H9 (cell line): ENCODE results near the gene PCDH18. TPM values are rescaled to one million over a fixed set of nuclear protein-coding genes. Genes with fewer than 3 reads are reported as not detected.

Experiments used
- DNase-seq: peaks from one replicate; pipeline ENCODE4 v3.0.0-alpha.2; 2017
- H2AFZ ChIP-seq: one replicate; pipeline ENCODE4 v1.6.1; 2013; ENCODE audit warnings: mild to moderate bottlenecking, low read length, control low read depth, moderate library complexity
- H2AK5ac ChIP-seq: 2 replicates; pipeline ENCODE4 v1.6.1; 2013; ENCODE audit warnings: low read length, control low read depth, mixed read lengths; ENCODE audit not compliant: insufficient read length
- H2BK120ac ChIP-seq: one replicate; pipeline ENCODE4 v1.6.1; 2013; ENCODE audit warnings: low read depth, mild to moderate bottlenecking, low read length, control low read depth, inconsistent platforms; ENCODE audit not compliant: poor library complexity, severe bottlenecking
- H2BK12ac ChIP-seq: 2 replicates; pipeline ENCODE4 v1.6.1; 2013; ENCODE audit warnings: low read length, control low read depth, mixed read lengths, low read depth; ENCODE audit not compliant: insufficient read length
- H2BK15ac ChIP-seq: 2 replicates; pipeline ENCODE4 v1.6.1; 2013; ENCODE audit warnings: low read depth, low read length, control low read depth
- H2BK20ac ChIP-seq: one replicate; pipeline ENCODE4 v1.6.1; 2013; ENCODE audit warnings: low read depth, mild to moderate bottlenecking, low read length, control low read depth, inconsistent platforms; ENCODE audit not compliant: poor library complexity, severe bottlenecking
- H2BK5ac ChIP-seq: 2 replicates; pipeline ENCODE4 v1.6.1; 2013; ENCODE audit warnings: low read length, control low read depth, mixed read lengths; ENCODE audit not compliant: insufficient read length
- H3K14ac ChIP-seq: 2 replicates; pipeline ENCODE4 v1.6.1; 2013; ENCODE audit warnings: low read length, control low read depth; ENCODE audit not compliant: insufficient read depth
- H3K18ac ChIP-seq: 2 replicates; pipeline ENCODE4 v1.6.1; 2013; ENCODE audit warnings: low read depth, mild to moderate bottlenecking, mixed read lengths, low read length, control low read depth; ENCODE audit not compliant: insufficient read length
- H3K23ac ChIP-seq: 2 replicates; pipeline ENCODE4 v1.6.1; 2013; ENCODE audit warnings: low read length, control low read depth, mixed read lengths, low read depth; ENCODE audit not compliant: insufficient read length
- H3K23me2 ChIP-seq: 2 replicates; pipeline ENCODE4 v1.6.1; 2013; ENCODE audit warnings: low read depth, mild to moderate bottlenecking, mixed read lengths, low read length, control low read depth; ENCODE audit not compliant: insufficient read length, poor library complexity, severe bottlenecking
- H3K27ac ChIP-seq: 2 replicates; pipeline ENCODE4 v1.5.1; 2013; ENCODE audit warnings: low read length, control low read depth, mixed read lengths, low read depth; ENCODE audit not compliant: insufficient read length
- H3K27me3 ChIP-seq: 2 replicates; pipeline ENCODE4 v1.6.1; 2013; ENCODE audit warnings: low read length, control low read depth, inconsistent platforms; ENCODE audit not compliant: insufficient read depth
- H3K4ac ChIP-seq: 2 replicates; pipeline ENCODE4 v1.6.1; 2013; ENCODE audit warnings: low read depth, mild to moderate bottlenecking, control low read depth, inconsistent platforms, low read length, moderate library complexity
- H3K4me1 ChIP-seq: 2 replicates; pipeline ENCODE4 v1.6.1; 2013; ENCODE audit warnings: low read length, control low read depth, inconsistent platforms; ENCODE audit not compliant: insufficient read depth
- H3K4me2 ChIP-seq: 2 replicates; pipeline ENCODE4 v1.6.1; 2013; ENCODE audit warnings: low read length, control low read depth, mixed read lengths; ENCODE audit not compliant: insufficient read length, insufficient read depth
- H3K56ac ChIP-seq: 2 replicates; pipeline ENCODE4 v1.6.1; 2013; ENCODE audit warnings: low read depth, mild to moderate bottlenecking, mixed read lengths, low read length, control low read depth; ENCODE audit not compliant: insufficient read length
- H3K79me1 ChIP-seq: 2 replicates; pipeline ENCODE4 v1.6.1; 2013; ENCODE audit warnings: low read depth, mild to moderate bottlenecking, moderate library complexity, low read length, control low read depth, inconsistent platforms; ENCODE audit not compliant: insufficient read depth, poor library complexity, severe bottlenecking
- H3K79me2 ChIP-seq: 2 replicates; pipeline ENCODE4 v1.6.1; 2013; ENCODE audit warnings: low read length, control low read depth, inconsistent platforms; ENCODE audit not compliant: insufficient read depth
- H3K9ac ChIP-seq: 2 replicates; pipeline ENCODE4 v1.6.1; 2013; ENCODE audit warnings: low read length, control low read depth, mixed read lengths; ENCODE audit not compliant: insufficient read length; ENCODE audit errors: extremely low read depth
- H3K9me3 ChIP-seq: one replicate; pipeline ENCODE4 v1.6.1; 2013; ENCODE audit warnings: low read depth, low read length, inconsistent platforms; ENCODE audit not compliant: control insufficient read depth
- H3T11ph ChIP-seq: one replicate; pipeline ENCODE4 v1.6.1; 2013; ENCODE audit warnings: mild to moderate bottlenecking, low read length, control low read depth, inconsistent platforms
- H4K20me1 ChIP-seq: one replicate; pipeline ENCODE4 v1.6.1; 2013; ENCODE audit not compliant: control insufficient read depth, insufficient read length, insufficient read depth
- H4K5ac ChIP-seq: 2 replicates; pipeline ENCODE4 v1.6.1; 2013; ENCODE audit warnings: low read depth, mild to moderate bottlenecking, mixed read lengths, low read length, control low read depth; ENCODE audit not compliant: insufficient read length
- H4K8ac ChIP-seq: replicated peaks from 2 replicates; pipeline ENCODE4 v1.6.1; 2013; ENCODE audit warnings: low read length, control low read depth, mixed read lengths, low read depth; ENCODE audit not compliant: insufficient read length
- H4K91ac ChIP-seq: 2 replicates; pipeline ENCODE4 v1.6.1; 2013; ENCODE audit warnings: low read depth, mild to moderate bottlenecking, moderate library complexity, mixed read lengths, low read length, control low read depth; ENCODE audit not compliant: insufficient read length
- H3K27ac Mint-ChIP-seq, 3 experiments: 2 replicates in 2 of 3; 3 replicates in 1 of 3; pipeline ENCODE4 v1.8.0; 2020 to 2021; ENCODE audit warnings: mixed read lengths in 3 of 3, mild to moderate bottlenecking in 1 of 3, moderate library complexity in 1 of 3
- H3K27me3 Mint-ChIP-seq: 2 replicates; pipeline ENCODE4 v1.8.0; 2021; ENCODE audit warnings: low read depth, mild to moderate bottlenecking, moderate library complexity, mixed read lengths
- H3K36me3 Mint-ChIP-seq, 3 experiments: 2 replicates in 2 of 3; 3 replicates in 1 of 3; pipeline ENCODE4 v1.8.0; 2020 to 2021; ENCODE audit warnings: low read depth in 3 of 3, mixed read lengths in 3 of 3; ENCODE audit not compliant: insufficient read depth in 1 of 3
- H3K4me1 Mint-ChIP-seq, 2 experiments: 2 replicates each; pipeline ENCODE4 v1.8.0; 2020; ENCODE audit warnings: mixed read lengths in 2 of 2
- H3K4me3 Mint-ChIP-seq, 2 experiments: 2 replicates in 1 of 2; 3 replicates in 1 of 2; pipeline ENCODE4 v1.8.0; 2020 to 2021; ENCODE audit warnings: mild to moderate bottlenecking in 2 of 2, mixed read lengths in 2 of 2, moderate library complexity in 1 of 2
- H3K9me3 Mint-ChIP-seq, 2 experiments: 2 replicates in 1 of 2; 3 replicates in 1 of 2; pipeline ENCODE4 v1.8.0; 2020; ENCODE audit warnings: mild to moderate bottlenecking in 2 of 2, mixed read lengths in 2 of 2, moderate library complexity in 1 of 2
- WGBS: extraction: QIAGEN DNeasy Blood & Tissue Kit; methylation state at CpG from one replicate; pipeline ENCODE4 v1.1.7; 2013; ENCODE audit warnings: missing lambda C conversion rate, low lambda C conversion rate, mixed read lengths; ENCODE audit not compliant: insufficient read length; ENCODE audit errors: extremely low coverage; 5-methylcytosine and 5-hydroxymethylcytosine counted together
- total RNA-seq: library from RNA; stranded (reverse); gene quantifications from 2 replicates; pipeline ENCODE4 v1.2.1, GENCODE V29; 2021
- TF ChIP-seq, protein P1 (sequence below): fragments of 200-600 bp; sonication (generic); conservative IDR thresholded peaks from 3 replicates; pipeline ENCODE4 v1.8.0; 2021; ENCODE audit warnings: antibody characterized with exemption, mild to moderate bottlenecking

The PCDH18 gene
- total RNA-seq, 1 experiment from 2014 or later = 60.7 TPM

DNA sequence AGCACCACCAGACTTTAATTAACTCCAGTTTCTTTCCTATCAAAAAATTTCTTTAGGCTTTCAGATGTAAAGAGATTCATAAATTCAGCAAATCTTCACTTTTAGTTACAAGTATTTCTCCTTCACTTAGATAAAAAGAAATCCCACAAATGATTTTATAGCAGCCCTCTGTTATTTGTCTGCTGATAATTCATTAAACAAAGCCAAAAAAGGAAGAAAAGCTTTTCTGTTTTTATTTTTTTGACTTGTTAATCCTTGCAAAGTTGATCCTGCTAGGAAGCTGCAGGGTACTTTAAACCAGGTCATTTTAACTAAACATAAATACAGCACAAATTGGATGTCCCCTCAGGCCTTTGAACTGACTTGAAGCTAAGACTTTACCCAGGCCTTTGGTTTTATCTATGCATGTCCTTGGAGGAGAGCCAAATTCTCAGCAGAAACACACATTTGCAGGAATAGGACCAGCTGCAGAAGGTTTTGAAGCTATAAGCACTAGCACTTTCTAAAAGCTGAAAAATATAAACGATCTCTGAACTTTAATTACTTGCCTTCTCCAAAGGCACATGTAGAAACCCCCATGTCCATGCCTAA lies 57.5 kb downstream of the PCDH18 start:
- H2AFZ ChIP-seq = no peak overlapping the region
- no peak overlapping the region for H2BK12ac ChIP-seq
- no peak overlapping the region for H2BK20ac ChIP-seq
- no peak overlapping the region for H4K91ac ChIP-seq
- no peak for DNase-seq
- no CpG with 5 or more reads among the region's 1 CpG for WGBS
- peaks cover 0 to 17% (median 4%) of the 10 kb centered on the region in 3 experiments; a peak in 5 of 7 replicates for H3K36me3 Mint-ChIP-seq
- no peaks in the 10 kb centered on the region for H4K20me1 ChIP-seq
- H3K27ac Mint-ChIP-seq = no peak overlapping the region
- no peak overlapping the region for H3K4me2 ChIP-seq
- no peak overlapping the region for H4K8ac ChIP-seq
- H3K27me3 Mint-ChIP-seq = peaks cover 2% of the 10 kb centered on the region; the same call in 1 of the 2 replicates
- H2BK15ac ChIP-seq = no peak overlapping the region
- H3K4me3 Mint-ChIP-seq = no peak overlapping the region
- no peak overlapping the region for H3K14ac ChIP-seq
- no peak overlapping the region for H4K5ac ChIP-seq
- no peaks in the 10 kb centered on the region for H3K23me2 ChIP-seq
- no peaks in the 10 kb centered on the region for H3K27me3 ChIP-seq
- no peak overlapping the region for H3K9ac ChIP-seq
- TF ChIP-seq, protein P1, sequence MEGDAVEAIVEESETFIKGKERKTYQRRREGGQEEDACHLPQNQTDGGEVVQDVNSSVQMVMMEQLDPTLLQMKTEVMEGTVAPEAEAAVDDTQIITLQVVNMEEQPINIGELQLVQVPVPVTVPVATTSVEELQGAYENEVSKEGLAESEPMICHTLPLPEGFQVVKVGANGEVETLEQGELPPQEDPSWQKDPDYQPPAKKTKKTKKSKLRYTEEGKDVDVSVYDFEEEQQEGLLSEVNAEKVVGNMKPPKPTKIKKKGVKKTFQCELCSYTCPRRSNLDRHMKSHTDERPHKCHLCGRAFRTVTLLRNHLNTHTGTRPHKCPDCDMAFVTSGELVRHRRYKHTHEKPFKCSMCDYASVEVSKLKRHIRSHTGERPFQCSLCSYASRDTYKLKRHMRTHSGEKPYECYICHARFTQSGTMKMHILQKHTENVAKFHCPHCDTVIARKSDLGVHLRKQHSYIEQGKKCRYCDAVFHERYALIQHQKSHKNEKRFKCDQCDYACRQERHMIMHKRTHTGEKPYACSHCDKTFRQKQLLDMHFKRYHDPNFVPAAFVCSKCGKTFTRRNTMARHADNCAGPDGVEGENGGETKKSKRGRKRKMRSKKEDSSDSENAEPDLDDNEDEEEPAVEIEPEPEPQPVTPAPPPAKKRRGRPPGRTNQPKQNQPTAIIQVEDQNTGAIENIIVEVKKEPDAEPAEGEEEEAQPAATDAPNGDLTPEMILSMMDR = no peak
- no peak overlapping the region for H2BK120ac ChIP-seq
- H3K18ac ChIP-seq = no peak overlapping the region
- H3K4ac ChIP-seq = no peak overlapping the region
- H2AK5ac ChIP-seq = no peak overlapping the region
- H3T11ph ChIP-seq = no peak overlapping the region
- no peaks in the 10 kb centered on the region for H3K4me1 ChIP-seq
- no peak overlapping the region for H3K27ac ChIP-seq
- H3K4me1 Mint-ChIP-seq = peaks cover 7 to 10% of the 10 kb centered on the region in 2 experiments
- peaks cover 3 to 4% of the 10 kb centered on the region in 2 experiments; a peak in 4 of 5 replicates for H3K9me3 Mint-ChIP-seq
- no peaks in the 10 kb centered on the region for H3K79me1 ChIP-seq
- H3K23ac ChIP-seq = no peak overlapping the region
- H3K79me2 ChIP-seq = no peaks in the 10 kb centered on the region
- no peak overlapping the region for H3K56ac ChIP-seq
- no peak overlapping the region for H2BK5ac ChIP-seq
- peaks cover 9% of the 10 kb centered on the region for H3K9me3 ChIP-seq
